OCI-LY7 (cell line): ENCODE results near the gene RALGAPA2.

Experiments used
- EZH2phosphoT487 ChIP-seq: fragments of 200-600 bp; sonication (generic); IDR thresholded peaks from 2 replicates; pipeline ENCODE4 v1.6.1; 2018; ENCODE audit warnings: low read depth, borderline replicate concordance, mild to moderate bottlenecking, mixed run types, antibody characterized with exemption, low read length, moderate library complexity, mixed read lengths
- TF ChIP-seq, protein P1 (sequence below): fragments of 200-600 bp; sonication (generic); conservative IDR thresholded peaks from 2 replicates; pipeline ENCODE4 v1.5.1; 2014; ENCODE audit warnings: mild to moderate bottlenecking, antibody characterized with exemption, low read length, moderate library complexity, mixed read lengths

- TF ChIP-seq EZH2phosphoT487, result no peak
- TF ChIP-seq, protein P1, sequence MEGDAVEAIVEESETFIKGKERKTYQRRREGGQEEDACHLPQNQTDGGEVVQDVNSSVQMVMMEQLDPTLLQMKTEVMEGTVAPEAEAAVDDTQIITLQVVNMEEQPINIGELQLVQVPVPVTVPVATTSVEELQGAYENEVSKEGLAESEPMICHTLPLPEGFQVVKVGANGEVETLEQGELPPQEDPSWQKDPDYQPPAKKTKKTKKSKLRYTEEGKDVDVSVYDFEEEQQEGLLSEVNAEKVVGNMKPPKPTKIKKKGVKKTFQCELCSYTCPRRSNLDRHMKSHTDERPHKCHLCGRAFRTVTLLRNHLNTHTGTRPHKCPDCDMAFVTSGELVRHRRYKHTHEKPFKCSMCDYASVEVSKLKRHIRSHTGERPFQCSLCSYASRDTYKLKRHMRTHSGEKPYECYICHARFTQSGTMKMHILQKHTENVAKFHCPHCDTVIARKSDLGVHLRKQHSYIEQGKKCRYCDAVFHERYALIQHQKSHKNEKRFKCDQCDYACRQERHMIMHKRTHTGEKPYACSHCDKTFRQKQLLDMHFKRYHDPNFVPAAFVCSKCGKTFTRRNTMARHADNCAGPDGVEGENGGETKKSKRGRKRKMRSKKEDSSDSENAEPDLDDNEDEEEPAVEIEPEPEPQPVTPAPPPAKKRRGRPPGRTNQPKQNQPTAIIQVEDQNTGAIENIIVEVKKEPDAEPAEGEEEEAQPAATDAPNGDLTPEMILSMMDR, result no peak
These were observed 250.3 kb downstream of the RALGAPA2 start for GRCh38 chr20:20462185-20462584.
